Measurements from ENCODE around the gene LRIT1. TPM values are rescaled to one million over a fixed set of nuclear protein-coding genes. Genes with fewer than 3 reads are reported as not detected.

LRIT1 gene
- total and polyA plus RNA-seq, 3 donors from 2014 or later: 4.0 to 12.8 (median 6.6) TPM

GRCh38 chr10:84244651-84245270 lies 3.4 kb upstream of the LRIT1 start, which contains the start of gene RGR:
TSS of gene RGR (plus strand) at chr10:84245053. CDS start at chr10:84245091, 38 bp downstream.
- H3K27me3 ChIP-seq: no peaks in the 10 kb centered on the region
- 48 to 56% methylated on average over 8 to 9 of the region's 9 CpGs for WGBS, 2 donors
- no peaks in the 10 kb centered on the region for H3K4me1 ChIP-seq
- no peak for TF ChIP-seq POLR2A (IDR thresholded peaks at IDR 0.05)
- TF ChIP-seq CTCF (IDR thresholded peaks at IDR 0.05): no peak
- no peak for DNase-seq
- no peak within 1 kb of the TSS for H3K4me3 ChIP-seq
- intact Hi-C loops (cut with DNase I; ENCODE audit: low total_unique reads): loop anchor here (5.0 kb wide), 1 partner anchor 92 kb away; no protein-coding TSS in a partner anchor
- no peaks in the 10 kb centered on the region for H3K9me3 ChIP-seq
- H3K36me3 ChIP-seq (ENCODE audit: low read depth, missing control alignments): no peaks in the 10 kb centered on the region
- H3K27ac ChIP-seq: no peak within 1 kb of the TSS

- Histone ChIP-seq H3K4me1 (no peaks in the 10 kb centered on the region), H3K27me3 (no peaks in the 10 kb centered on the region), H3K4me3 (no peak overlapping the region), H3K27ac (no peak overlapping the region), H3K9me3 (no peaks in the 10 kb centered on the region), H3K36me3 (ENCODE audit: low read depth, missing control alignments) (no peaks in the 10 kb centered on the region)
- TF ChIP-seq CTCF (IDR thresholded peaks at IDR 0.05) (no peak), POLR2A (IDR thresholded peaks at IDR 0.05) (no peak)
- 86 to 95% methylated on average over 3 of the region's 3 CpGs for WGBS, 2 donors
- DNase-seq: no peak
- intact Hi-C loops (cut with DNase I; ENCODE audit: low total_unique reads): no loop called here
Observed at GRCh38 chr10:84243759-84244158, 2.4 kb upstream of the LRIT1 start.

GRCh38 chr10:84238909-84239308 lies 2.4 kb downstream of the LRIT1 start:
- no peak overlapping the region for H3K27ac ChIP-seq
- WGBS, 2 donors: 93 to 94% methylated on average over 3 of the region's 3 CpGs
- no peaks in the 10 kb centered on the region for H3K36me3 ChIP-seq (ENCODE audit: low read depth, missing control alignments)
- no peak overlapping the region for H3K4me3 ChIP-seq
- no peak for TF ChIP-seq CTCF (IDR thresholded peaks at IDR 0.05)
- TF ChIP-seq POLR2A (IDR thresholded peaks at IDR 0.05): no peak
- H3K4me1 ChIP-seq: no peaks in the 10 kb centered on the region
- intact Hi-C loops (cut with DNase I; ENCODE audit: low total_unique reads): no loop called here
- H3K9me3 ChIP-seq: no peaks in the 10 kb centered on the region
- no peak for DNase-seq
- no peaks in the 10 kb centered on the region for H3K27me3 ChIP-seq

GRCh38 chr10:84237199-84238051 lies 3.9 kb downstream of the LRIT1 start:
- Histone ChIP-seq H3K27me3 (no peaks in the 10 kb centered on the region), H3K4me3 (peak overlapping the region; percentile 31 to 51), H3K9me3 (no peaks in the 10 kb centered on the region), H3K4me1 (no peaks in the 10 kb centered on the region), H3K27ac (no peak overlapping the region), H3K36me3 (ENCODE audit: low read depth, missing control alignments) (no peaks in the 10 kb centered on the region)
- peak in 2 of 3 experiments; percentile 18 to 29 for TF ChIP-seq CTCF (IDR thresholded peaks at IDR 0.05)
- TF ChIP-seq POLR2A (IDR thresholded peaks at IDR 0.05): no peak
- WGBS, 2 donors: 45 to 52% methylated on average over 23 to 28 of the region's 52 CpGs
- DNase-seq: peak; percentile 45
- intact Hi-C loops (cut with DNase I; ENCODE audit: low total_unique reads): no loop called here
